ENCODE measurements around the gene TSHZ2.
"Not testable (repeated sequence)": the region's sequence is repeated elsewhere in the genome, so short reads cannot be mapped to it uniquely, and the experiment has no call there.

Gene TSHZ2

GRCh38 chr20:53312957-53313356, 340.8 kb downstream of the TSHZ2 start:
- no peak for DNase-seq (ENCODE audit: low read depth)

- no peak for DNase-seq (ENCODE audit: low read depth)
Measured at GRCh38 chr20:53316206-53316937, 344.2 kb downstream of the TSHZ2 start.

GRCh38 chr20:53319200-53319599, 347.0 kb downstream of the TSHZ2 start:
- DNase-seq (ENCODE audit: low read depth), result no peak

GRCh38 chr20:53319716-53320115, 347.6 kb downstream of the TSHZ2 start:
- no peak for DNase-seq (ENCODE audit: low read depth)

- DNase-seq (ENCODE audit: low read depth), result no peak
Measured at GRCh38 chr20:53320701-53321100, 348.5 kb downstream of the TSHZ2 start.

- no peak for DNase-seq (ENCODE audit: low read depth)
Measured at GRCh38 chr20:53321596-53321995, 349.4 kb downstream of the TSHZ2 start.

GRCh38 chr20:53322651-53323050, 350.5 kb downstream of the TSHZ2 start:
- no peak for DNase-seq (ENCODE audit: low read depth)

- not testable (repeated sequence) for DNase-seq (ENCODE audit: low read depth)
Measured at GRCh38 chr20:53323460-53323859, 351.3 kb downstream of the TSHZ2 start.

- no peak for DNase-seq (ENCODE audit: low read depth)
Measured at GRCh38 chr20:53324816-53325215, 352.7 kb downstream of the TSHZ2 start.

GRCh38 chr20:53328961-53329360, 356.8 kb downstream of the TSHZ2 start:
- no peak for DNase-seq (ENCODE audit: low read depth)

GRCh38 chr20:53329781-53330180, 357.6 kb downstream of the TSHZ2 start:
- no peak for DNase-seq (ENCODE audit: low read depth)

GRCh38 chr20:53330601-53331140, 358.5 kb downstream of the TSHZ2 start:
- DNase-seq (ENCODE audit: low read depth), result no peak

GRCh38 chr20:53331151-53331973, 359.2 kb downstream of the TSHZ2 start:
- no peak for DNase-seq (ENCODE audit: low read depth)

- DNase-seq (ENCODE audit: low read depth), result no peak
Measured at GRCh38 chr20:53332022-53332837, 360.1 kb downstream of the TSHZ2 start.

- no peak for DNase-seq (ENCODE audit: low read depth)
Measured at GRCh38 chr20:53334861-53335260, 362.7 kb downstream of the TSHZ2 start.

GRCh38 chr20:53335555-53335954, 363.4 kb downstream of the TSHZ2 start:
- no peak for DNase-seq (ENCODE audit: low read depth)

- no peak for DNase-seq (ENCODE audit: low read depth)
Measured at GRCh38 chr20:53336892-53337291, 364.7 kb downstream of the TSHZ2 start.

GRCh38 chr20:53337390-53338101, 365.4 kb downstream of the TSHZ2 start:
- DNase-seq (ENCODE audit: low read depth), result no peak

GRCh38 chr20:53338716-53339115, 366.6 kb downstream of the TSHZ2 start:
- no peak for DNase-seq (ENCODE audit: low read depth)

- no peak for DNase-seq (ENCODE audit: low read depth)
Measured at GRCh38 chr20:53342429-53342828, 370.3 kb downstream of the TSHZ2 start.

- DNase-seq (ENCODE audit: low read depth), result no peak
Measured at GRCh38 chr20:53343448-53343847, 371.3 kb downstream of the TSHZ2 start.

GRCh38 chr20:53344891-53345290, 372.7 kb downstream of the TSHZ2 start:
- DNase-seq (ENCODE audit: low read depth), result no peak
